Measurements from ENCODE around the gene EHD4. TPM values are rescaled to one million over a fixed set of nuclear protein-coding genes. Genes with fewer than 3 reads are reported as not detected.

Gene EHD4
- total and polyA plus RNA-seq, 9 of the 15 experiments (the other 6 are each of a cell fraction or from before 2014, with no cell fraction given): 0.89 to 10.3 (median 6.4) TPM

DNA sequence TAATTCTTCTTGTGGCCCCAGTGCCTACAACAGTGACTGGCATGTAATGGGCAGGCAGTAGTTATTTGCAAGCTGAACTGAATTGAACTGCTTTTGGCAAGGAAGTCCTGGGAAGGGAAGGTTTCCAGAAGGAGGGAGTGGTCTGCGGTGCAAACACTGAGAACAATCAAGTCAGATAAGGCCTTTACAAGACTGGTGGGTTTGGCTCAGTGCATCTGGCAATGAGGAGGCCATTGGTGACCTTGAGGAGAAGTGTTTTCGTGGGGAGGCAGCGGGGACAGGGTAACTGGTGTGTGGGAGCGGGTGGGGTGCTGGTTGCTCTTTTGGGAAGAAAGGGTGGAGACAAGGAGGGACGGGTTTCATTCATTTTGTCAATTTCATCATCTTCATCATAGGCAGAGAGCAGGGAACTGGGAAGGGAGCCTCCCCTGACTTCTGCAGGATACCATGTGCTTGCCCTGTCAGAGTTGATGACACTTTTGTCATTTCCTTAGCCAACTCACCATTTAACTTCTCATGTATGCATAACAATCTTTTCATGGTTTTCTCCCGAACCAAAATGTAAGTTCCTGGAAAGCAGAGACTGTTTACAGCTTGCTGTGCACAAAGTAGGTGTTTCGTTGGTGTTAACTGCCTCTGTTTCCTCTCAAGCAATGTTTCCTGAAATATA is 8.4 kb upstream of the EHD4 start:
- TF ChIP-seq GABPB1 (CRISPR knock-in tag; IDR thresholded peaks at IDR 0.05): 0 out of 2 replicates have a peak, but pooled peaks have one; percentile 22
- TF ChIP-seq BRD9 (IDR thresholded peaks at IDR 0.05; ENCODE audit: low read depth, partially characterized antibody): no peak
- Histone ChIP-seq H3K27me3 (ENCODE audit: control insufficient read depth in 2 of 2, insufficient read depth in 2 of 2, low read length in 2 of 2) (peaks cover 10 to 17% of the 10 kb centered on the region in 2 experiments; a peak in 4 of 5 replicates), H3K9ac (ENCODE audit: insufficient read depth in 1 of 2, low read depth in 2 of 2, low read length in 2 of 2) (no peak overlapping the region), H3K9me3 (replicated peaks; ENCODE audit: control insufficient read depth, insufficient read depth, low read depth, low read length) (no peaks in the 10 kb centered on the region), H2AFZ (ENCODE audit: low read depth, low read length) (peak overlapping the region; percentile 75), H3K36me3 (ENCODE audit: control insufficient read depth, insufficient read depth, low read length) (no peaks in the 10 kb centered on the region), H3K4me1 (replicated peaks in 1 of 2; ENCODE audit: control insufficient read depth in 2 of 2, insufficient read depth in 2 of 2, low read length in 2 of 2) (peaks cover 13 to 31% of the 10 kb centered on the region in 2 experiments), H3K27ac (ENCODE audit: extremely low read depth, low read depth, low read length) (peak overlapping the region; percentile 29; the same call in 1 of the 3 replicates), H3K4me3 (no peak overlapping the region), H4K20me1 (replicated peaks; ENCODE audit: control insufficient read depth, insufficient read depth, low read length) (no peaks in the 10 kb centered on the region), H3K79me2 (ENCODE audit: control insufficient read depth, insufficient read depth, low read length) (no peaks in the 10 kb centered on the region), H3K4me2 (ENCODE audit: insufficient read depth, low read length) (peak overlapping the region; percentile 33; the same call in 1 of the 2 replicates), H3K9me1 (ENCODE audit: control insufficient read depth, insufficient read depth, low read length) (peaks cover 4% of the 10 kb centered on the region)
- ATAC-seq (peak; percentile 26; the same call in 2 of the 3 replicates), FAIRE-seq (peak; percentile 55), DNase-seq (ENCODE audit: extremely low read depth in 1 of 4, low spot score in 3 of 4) (peak in 1 of 4 experiments; percentile 35)
- intact Hi-C loops (cut with micrococcal nuclease) (loop anchor here (10.0 kb wide), 1 partner anchor 494 kb away; no protein-coding TSS in a partner anchor), in situ Hi-C loops (cut with MboI) (no loop called here)
- POLR2A ChIA-PET: interaction anchor here (0.5 to 1.0 kb wide), 8 partner anchors 8 to 1057 kb away, joined by 3 to 4 read pairs (median 3); partner anchors contain the start of genes EHD4 and ZNF106
- CTCF ChIA-PET (ENCODE audit: low intra/inter-chr PET ratio): interaction anchor here (0.5 kb wide), 1 partner anchor 14 kb away, joined by 4 read pairs; no protein-coding TSS in a partner anchor
- WGBS (ENCODE audit: insufficient coverage, low coverage, missing lambda C conversion rate): 34% methylated on average over 7 of the region's 7 CpGs
- BruUV-seq (replicated peaks): no TSS peak

Measured in K562 (cell line).